Caki2 (cell line): ENCODE measurements around the gene ASB1. TPM values are rescaled to one million over a fixed set of nuclear protein-coding genes. Genes with fewer than 3 reads are reported as not detected.

ENCODE experiments used
- DNase-seq: peaks from one replicate; pipeline ENCODE4 v3.0.0-alpha.2; 2015; ENCODE audit warnings: low read depth
- in situ Hi-C: cut with HindIII; loops from 2 replicates; pipeline ENCODE4 v1.10.0; 2016; ENCODE audit warnings: low sequenced_read_pairs, low pct_unique_long_range_greater_than_20kb, mixed read lengths
- total RNA-seq: library from RNA; depleted of rRNA; stranded (reverse); fragments of >200 nt; shearing (Covaris generic); gene quantifications from 2 replicates; pipeline ENCODE4 v1.2.3, GENCODE V29; 2014; ENCODE audit warnings: low replicate concordance; rRNA removed

Gene ASB1
- total RNA-seq, 1 experiment from 2014 or later, result 13.3 TPM

- in situ Hi-C loops, result no loop called here
- no peak for DNase-seq
Measured at GRCh38 chr2:238496756-238497609, 70.3 kb downstream of the ASB1 start.

- no peak for DNase-seq
- in situ Hi-C loops, result no loop called here
Measured at GRCh38 chr2:238497610-238498005, 70.9 kb downstream of the ASB1 start.

GRCh38 chr2:238498188-238498587, 71.5 kb downstream of the ASB1 start:
- DNase-seq, result no peak
- in situ Hi-C loops, result no loop called here

GRCh38 chr2:238498691-238499295, 72.1 kb downstream of the ASB1 start:
- DNase-seq, result no peak
- in situ Hi-C loops, result no loop called here

- in situ Hi-C loops, result no loop called here
Measured at GRCh38 chr2:238499731-238500580, 73.2 kb downstream of the ASB1 start.

GRCh38 chr2:238501311-238501710, 74.6 kb downstream of the ASB1 start:
- in situ Hi-C loops, result no loop called here
- no peak for DNase-seq

More at GRCh38 chr2:238499731-238500580, 73.2 kb downstream of the ASB1 start:
- DNase-seq, result no peak

Other genes with a start within 250 kb of the ASB1 start
- 28.8 and 29.2 TPM in 2 replicates for gene ILKAP, start 223.2 kb upstream of the ASB1 start, total RNA-seq
- gene HES6, start 186.9 kb upstream of the ASB1 start, total RNA-seq, result 17.9 and 23.9 TPM in 2 replicates
- gene PER2, start 138.3 kb upstream of the ASB1 start, total RNA-seq, result 0.95 and 1.0 TPM in 2 replicates
- 2.1 and 6.8 TPM in 2 replicates for gene TRAF3IP1, start 106.4 kb upstream of the ASB1 start, total RNA-seq